Fibroblast of skin of back (primary cell): ENCODE results near the gene DDX50. TPM values are rescaled to one million over a fixed set of nuclear protein-coding genes. Genes with fewer than 3 reads are reported as not detected.
"Not testable (repeated sequence)": the region's sequence is repeated elsewhere in the genome, so short reads cannot be mapped to it uniquely, and the experiment has no call there.

Experiments used
- DNase-seq: peaks from one replicate; pipeline ENCODE4 v3.0.0-alpha.2; 2013
- polyA plus RNA-seq, 2 experiments: library from polyadenylated mRNA; unstranded; fragments of 120-200 nt; gene quantifications; one replicate each; pipeline ENCODE4 v1.2.1, GENCODE V29; 2013; ENCODE audit not compliant: insufficient read length in 2 of 2

Gene DDX50
- polyA plus RNA-seq (2013, experiment 1 of 2; ENCODE audit: insufficient read length): 46.7 TPM
- polyA plus RNA-seq (2013, experiment 2 of 2; ENCODE audit: insufficient read length): 44.5 TPM

- DNase-seq: peak; percentile 100
Observed at GRCh38 chr10:68901105-68901927, at the start of gene DDX50. DDX50 (plus strand) TSS chr10:68901315; CDS start chr10:68901385, 70 bp downstream.

GRCh38 chr10:68856352-68856751 is 44.8 kb upstream of the DDX50 start:
- no peak for DNase-seq

GRCh38 chr10:68857005-68857404 is 44.1 kb upstream of the DDX50 start:
- no peak for DNase-seq

- DNase-seq: no peak
Observed at GRCh38 chr10:68861253-68861652, 39.9 kb upstream of the DDX50 start.

GRCh38 chr10:68864611-68865010 is 36.5 kb upstream of the DDX50 start:
- DNase-seq: no peak

GRCh38 chr10:68868173-68868572 is 32.9 kb upstream of the DDX50 start:
- DNase-seq: not testable (repeated sequence)

- no peak for DNase-seq
Observed at GRCh38 chr10:68869623-68870022, 31.5 kb upstream of the DDX50 start.

GRCh38 chr10:68870061-68870460 is 31.1 kb upstream of the DDX50 start:
- DNase-seq: peak; percentile 5

GRCh38 chr10:68870545-68871104 is 30.5 kb upstream of the DDX50 start:
- no peak for DNase-seq

- peak; percentile 85 for DNase-seq
Observed at GRCh38 chr10:68871105-68871711, 29.9 kb upstream of the DDX50 start.

- peak; percentile 62 for DNase-seq
Observed at GRCh38 chr10:68871731-68872342, 29.3 kb upstream of the DDX50 start.

GRCh38 chr10:68876246-68877138 is 24.6 kb upstream of the DDX50 start:
- no peak for DNase-seq

- DNase-seq: no peak
Observed at GRCh38 chr10:68877482-68878110, 23.5 kb upstream of the DDX50 start.

GRCh38 chr10:68878496-68878895 is 22.6 kb upstream of the DDX50 start:
- DNase-seq: no peak

- no peak for DNase-seq
Observed at GRCh38 chr10:68879628-68880027, 21.5 kb upstream of the DDX50 start.

- no peak for DNase-seq
Observed at GRCh38 chr10:68880181-68880580, 20.9 kb upstream of the DDX50 start.

GRCh38 chr10:68895041-68895440 is 6.1 kb upstream of the DDX50 start:
- DNase-seq: no peak

GRCh38 chr10:68897336-68897741 is 3.8 kb upstream of the DDX50 start:
- peak; percentile 74 for DNase-seq

- DNase-seq: no peak
Observed at GRCh38 chr10:68899186-68899745, 1.8 kb upstream of the DDX50 start.

GRCh38 chr10:68900427-68901104 is 549 bp upstream of the DDX50 start:
- DNase-seq: peak; percentile 75

- DNase-seq: no peak
Observed at GRCh38 chr10:68902382-68902781, 1.3 kb downstream of the DDX50 start.
